DMS153 treated with DMSO at 0.1 percent for 48 hours (cell line): ENCODE data around the gene TMEM163.
A peak's percentile ranks its signal among the peaks of the same experiment; 100 is the strongest.
"Not testable (repeated sequence)": the region's sequence is repeated elsewhere in the genome, so short reads cannot be mapped to it uniquely, and the experiment has no call there.

Source experiments
- DNase-seq: peaks from one replicate; lab custom pipeline; 2025; ENCODE audit not compliant: unreplicated experiment; lab: John Stamatoyannopoulos, UW

TMEM163 gene

GRCh38 chr2:134498654-134499053 lies 220.1 kb downstream of the TMEM163 start:
- no peak for DNase-seq

DNA sequence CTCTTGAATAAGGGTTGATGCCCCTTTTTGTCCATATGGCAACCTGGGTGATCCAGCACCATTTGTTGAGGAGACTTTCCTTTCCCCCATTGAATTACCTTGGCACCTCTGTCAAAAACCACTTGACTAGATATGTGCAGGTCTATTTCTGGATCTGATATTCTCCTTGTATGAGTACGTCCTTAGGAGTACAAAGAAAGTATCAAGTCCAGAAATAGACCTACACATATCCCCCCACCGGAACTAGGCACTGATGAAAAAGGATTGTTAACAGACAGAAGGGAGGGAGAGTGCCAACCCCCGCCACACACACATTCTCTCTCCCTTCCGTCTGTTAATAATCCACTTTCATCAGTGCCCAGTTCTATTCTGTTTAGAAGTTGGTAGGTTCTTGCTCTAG lies 225.0 kb downstream of the TMEM163 start:
- no peak for DNase-seq

DNA sequence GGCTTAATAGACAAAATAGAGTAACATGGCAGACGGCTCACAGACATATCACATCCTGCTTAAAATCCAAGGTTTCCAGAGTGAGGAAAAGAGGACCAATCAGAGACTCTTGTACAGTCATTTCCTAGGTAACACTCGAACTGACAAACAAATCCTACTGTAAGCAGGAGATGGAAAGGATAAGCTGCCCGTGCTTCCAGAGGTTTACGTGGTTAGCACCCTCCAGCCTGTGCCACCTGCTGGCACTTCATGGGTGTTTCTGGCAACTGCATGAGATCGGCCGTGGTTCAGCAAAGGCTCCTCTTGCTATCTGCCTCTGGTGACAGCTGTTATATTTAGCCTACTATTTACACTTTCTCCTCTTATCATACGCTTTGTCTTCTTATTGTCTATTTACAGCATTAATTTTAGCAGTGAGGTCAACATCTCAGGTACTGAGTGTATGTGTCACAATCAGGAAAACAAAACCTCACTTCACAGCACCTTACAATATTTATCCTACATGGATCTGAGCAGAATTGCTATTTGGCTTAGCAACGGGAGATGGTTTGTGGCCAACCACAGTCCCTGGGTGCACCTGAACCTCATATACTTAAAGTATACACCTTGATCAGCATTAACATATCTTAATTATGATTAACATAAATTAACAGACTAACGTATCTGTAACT lies 226.9 kb downstream of the TMEM163 start:
- peak; percentile 95 for DNase-seq

GRCh38 chr2:134491022-134491421 lies 227.8 kb downstream of the TMEM163 start:
- DNase-seq: no peak

DNA sequence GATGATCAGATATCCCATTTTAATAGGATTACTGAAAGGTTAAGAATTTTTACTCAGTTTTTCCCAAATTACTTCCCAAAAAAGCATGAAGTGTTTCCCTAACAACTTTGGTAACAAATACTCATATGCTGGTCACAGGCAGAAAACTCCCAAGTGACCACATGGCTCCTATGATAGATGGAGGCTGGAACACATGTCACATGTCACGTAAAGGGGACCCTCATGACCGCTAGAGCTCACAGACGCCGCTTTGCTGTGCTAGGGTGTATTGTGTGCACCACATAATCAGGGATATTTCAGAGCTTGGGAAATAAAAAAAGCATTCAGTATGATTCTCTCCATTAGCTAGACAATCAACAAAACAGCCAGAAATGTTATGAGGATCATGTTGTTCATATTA lies 228.2 kb downstream of the TMEM163 start:
- no peak for DNase-seq

DNA sequence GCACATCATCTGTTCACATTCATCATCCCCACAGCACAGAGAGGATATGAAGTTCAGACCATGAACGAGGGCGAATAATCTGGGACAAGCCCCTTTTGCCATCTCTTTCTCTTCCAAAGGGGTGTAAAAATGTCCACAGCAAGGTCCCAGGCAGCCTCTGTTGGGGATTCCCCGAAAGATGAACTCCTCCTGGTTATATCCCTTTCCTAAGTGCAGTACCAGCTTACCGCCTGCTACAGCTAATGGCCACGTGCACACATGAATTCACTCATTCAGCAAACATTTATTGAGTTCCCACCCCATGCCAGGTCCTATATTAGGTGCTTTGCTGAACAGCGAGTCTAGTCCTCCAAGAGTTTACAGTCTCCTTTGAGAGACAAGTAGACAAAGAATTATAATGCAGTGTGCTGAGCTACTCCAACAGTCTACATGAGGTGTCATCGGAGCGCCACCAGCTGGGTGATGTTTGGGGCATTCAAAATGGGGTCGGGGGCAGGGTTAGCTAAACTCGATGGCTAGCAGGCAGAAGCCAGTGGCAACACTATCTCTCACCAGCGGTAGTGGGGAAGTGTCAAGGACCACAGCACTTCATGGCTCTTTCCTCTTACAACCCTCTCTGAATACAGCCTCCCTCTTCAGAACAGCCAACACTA lies 228.9 kb downstream of the TMEM163 start:
- DNase-seq: no peak

GRCh38 chr2:134482766-134483340 lies 235.9 kb downstream of the TMEM163 start:
- no peak for DNase-seq

DNA sequence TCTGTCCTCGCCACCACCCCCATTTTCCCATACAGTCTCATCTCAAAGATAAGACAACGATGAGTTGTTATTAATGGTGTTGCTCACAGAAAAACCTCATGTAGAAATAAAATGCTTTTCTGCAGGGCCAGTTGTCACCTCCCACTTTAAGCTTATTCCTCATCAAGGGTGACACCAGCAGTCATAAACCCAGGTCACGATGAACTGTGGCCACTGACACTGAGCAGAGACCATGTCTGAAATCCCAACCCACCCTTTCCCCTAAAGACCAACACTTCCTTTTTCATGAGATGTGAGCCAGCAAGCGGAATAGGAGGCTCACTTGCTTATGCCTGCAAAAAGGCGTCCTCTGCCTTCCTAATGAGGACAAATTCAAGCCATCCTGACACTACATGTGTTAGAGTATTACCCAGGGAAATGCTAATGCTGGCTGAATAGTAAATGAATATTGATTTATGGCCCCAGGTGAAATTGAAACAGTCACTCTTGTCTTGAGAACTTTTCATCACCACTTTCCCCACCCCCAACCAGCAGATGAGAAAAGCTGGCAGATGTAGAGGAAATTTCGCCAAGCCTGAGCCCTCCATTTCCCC lies 236.6 kb downstream of the TMEM163 start:
- no peak for DNase-seq

- DNase-seq: no peak
Measured at GRCh38 chr2:134479696-134480330, 239.0 kb downstream of the TMEM163 start.

GRCh38 chr2:134476982-134477381 lies 241.8 kb downstream of the TMEM163 start:
- not testable (repeated sequence) for DNase-seq

DNA sequence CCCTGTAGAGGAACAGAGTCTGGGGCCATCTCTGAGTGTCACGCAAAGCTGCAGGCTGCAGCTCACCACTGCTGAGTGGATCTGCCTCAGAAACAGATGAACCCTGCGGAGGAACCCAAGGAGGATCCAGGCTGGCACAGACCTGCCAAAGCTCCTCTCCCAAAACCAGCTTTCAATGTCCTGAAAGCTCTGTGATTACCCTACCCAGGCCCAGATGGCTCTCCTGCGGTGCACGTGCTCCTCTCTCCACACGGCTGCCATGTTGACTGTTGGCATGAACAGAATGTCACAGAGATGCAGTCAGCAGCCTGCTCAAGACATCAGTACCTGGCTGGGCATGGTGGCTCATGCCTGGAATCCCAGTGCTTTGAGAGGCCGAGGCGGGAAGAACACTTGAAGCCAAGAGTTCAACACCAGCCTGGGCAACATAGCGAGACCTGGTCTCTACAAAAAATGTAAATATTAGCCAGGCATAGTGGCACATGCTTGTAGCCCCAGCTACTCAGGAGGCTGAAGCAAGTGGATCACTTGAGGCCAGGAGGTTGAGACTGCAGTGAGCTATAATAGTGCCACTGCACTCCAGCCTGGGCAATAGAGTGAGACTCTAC lies 248.1 kb downstream of the TMEM163 start:
- no peak for DNase-seq

- DNase-seq: no peak
Measured at GRCh38 chr2:134469516-134470115, 249.2 kb downstream of the TMEM163 start.

GRCh38 chr2:134468776-134469175 lies 250.0 kb downstream of the TMEM163 start:
- no peak for DNase-seq

DNA sequence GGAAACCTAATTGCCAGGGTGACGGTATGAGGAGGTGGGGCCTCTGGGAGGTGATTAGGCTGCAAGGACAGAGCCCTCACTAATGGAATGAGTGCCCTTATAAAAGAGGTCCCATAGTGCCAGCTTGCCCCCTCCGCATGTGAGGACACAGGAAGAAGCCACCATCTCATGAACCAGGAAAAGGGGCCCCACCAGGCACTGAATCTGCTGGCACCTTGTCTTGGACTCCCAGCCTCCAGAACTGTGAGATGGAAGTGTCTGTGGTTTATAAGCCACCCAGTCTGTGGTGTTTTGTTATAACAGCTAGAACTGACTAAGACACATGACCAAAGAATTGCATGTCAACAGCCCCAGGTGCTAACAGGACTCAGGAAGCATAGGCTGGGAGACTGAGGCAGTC lies 250.6 kb downstream of the TMEM163 start:
- no peak for DNase-seq

- peak; percentile 66 for DNase-seq
Measured at GRCh38 chr2:134466141-134466540, 252.7 kb downstream of the TMEM163 start.

GRCh38 chr2:134465228-134466105 lies 253.3 kb downstream of the TMEM163 start:
- no peak for DNase-seq

GRCh38 chr2:134463699-134464022 lies 255.1 kb downstream of the TMEM163 start:
- DNase-seq: no peak

GRCh38 chr2:134462791-134463698 lies 255.8 kb downstream of the TMEM163 start:
- DNase-seq: no peak

DNA sequence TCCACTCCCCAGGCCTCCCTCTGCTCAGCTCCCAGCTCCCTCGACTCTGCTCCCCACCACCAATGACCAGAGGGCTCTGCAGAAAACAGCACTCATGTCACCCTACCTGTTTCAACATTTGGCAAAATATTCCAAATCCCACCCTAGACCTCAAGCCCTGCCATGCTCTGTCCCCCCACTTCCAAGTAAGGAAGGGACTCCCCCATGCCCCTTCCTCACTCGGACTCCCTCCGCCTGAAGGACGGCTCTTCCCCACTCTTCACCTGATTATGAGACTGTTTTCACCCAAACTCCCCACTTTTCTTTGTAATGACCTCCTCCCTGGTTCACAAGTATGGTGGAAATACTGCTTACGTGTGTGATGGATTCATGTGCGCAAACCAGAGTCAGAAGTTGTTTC lies 256.5 kb downstream of the TMEM163 start:
- no peak for DNase-seq
